ENCODE data around the gene GPATCH8.

Gene GPATCH8

DNA sequence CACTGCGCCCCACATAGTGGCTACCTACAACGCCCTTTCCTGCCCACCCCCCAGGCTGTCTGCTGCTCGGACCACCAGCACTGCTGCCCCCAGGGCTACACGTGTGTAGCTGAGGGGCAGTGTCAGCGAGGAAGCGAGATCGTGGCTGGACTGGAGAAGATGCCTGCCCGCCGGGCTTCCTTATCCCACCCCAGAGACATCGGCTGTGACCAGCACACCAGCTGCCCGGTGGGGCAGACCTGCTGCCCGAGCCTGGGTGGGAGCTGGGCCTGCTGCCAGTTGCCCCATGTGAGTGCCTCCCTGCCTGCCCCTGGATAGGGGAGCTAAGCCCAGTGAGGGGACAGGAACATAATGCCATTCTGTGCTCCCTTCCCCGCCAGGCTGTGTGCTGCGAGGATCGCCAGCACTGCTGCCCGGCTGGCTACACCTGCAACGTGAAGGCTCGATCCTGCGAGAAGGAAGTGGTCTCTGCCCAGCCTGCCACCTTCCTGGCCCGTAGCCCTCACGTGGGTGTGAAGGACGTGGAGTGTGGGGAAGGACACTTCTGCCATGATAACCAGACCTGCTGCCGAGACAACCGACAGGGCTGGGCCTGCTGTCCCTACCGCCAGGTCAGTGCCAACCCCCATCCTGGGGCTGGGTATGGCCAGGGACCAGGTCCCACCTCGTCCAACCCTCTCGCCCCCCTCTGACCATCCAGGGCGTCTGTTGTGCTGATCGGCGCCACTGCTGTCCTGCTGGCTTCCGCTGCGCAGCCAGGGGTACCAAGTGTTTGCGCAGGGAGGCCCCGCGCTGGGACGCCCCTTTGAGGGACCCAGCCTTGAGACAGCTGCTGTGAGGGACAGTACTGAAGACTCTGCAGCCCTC lies 151.0 kb downstream of the GPATCH8 start:
- DNase-seq: no peak

DNA sequence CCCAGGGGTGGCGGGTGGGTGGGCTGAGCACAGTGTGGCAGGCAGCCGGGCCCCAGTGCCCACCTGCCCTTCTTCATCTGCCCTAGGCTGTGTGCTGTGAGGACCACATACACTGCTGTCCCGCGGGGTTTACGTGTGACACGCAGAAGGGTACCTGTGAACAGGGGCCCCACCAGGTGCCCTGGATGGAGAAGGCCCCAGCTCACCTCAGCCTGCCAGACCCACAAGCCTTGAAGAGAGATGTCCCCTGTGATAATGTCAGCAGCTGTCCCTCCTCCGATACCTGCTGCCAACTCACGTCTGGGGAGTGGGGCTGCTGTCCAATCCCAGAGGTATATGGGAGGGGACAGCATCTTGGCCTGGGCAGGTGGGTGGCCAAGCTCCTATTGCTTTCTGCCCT lies 151.7 kb downstream of the GPATCH8 start:
- no peak for DNase-seq

DNA sequence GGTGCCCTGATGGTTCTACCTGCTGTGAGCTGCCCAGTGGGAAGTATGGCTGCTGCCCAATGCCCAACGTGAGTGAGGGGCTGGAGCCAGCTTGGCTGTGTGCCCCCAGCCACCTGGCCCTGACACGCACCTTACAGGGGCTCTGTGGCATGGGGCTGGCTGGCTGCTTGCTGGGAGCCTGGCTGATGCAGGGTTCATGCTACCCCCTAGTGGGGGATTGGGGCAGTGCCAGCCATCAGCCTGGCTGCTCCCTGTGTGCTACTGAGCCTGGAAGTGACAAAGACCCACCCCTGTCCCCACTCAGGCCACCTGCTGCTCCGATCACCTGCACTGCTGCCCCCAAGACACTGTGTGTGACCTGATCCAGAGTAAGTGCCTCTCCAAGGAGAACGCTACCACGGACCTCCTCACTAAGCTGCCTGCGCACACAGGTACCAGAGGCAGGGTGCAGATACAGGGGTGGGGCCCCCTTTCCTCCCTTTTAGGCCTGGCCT lies 152.4 kb downstream of the GPATCH8 start:
- DNase-seq: peak; percentile 44

DNA sequence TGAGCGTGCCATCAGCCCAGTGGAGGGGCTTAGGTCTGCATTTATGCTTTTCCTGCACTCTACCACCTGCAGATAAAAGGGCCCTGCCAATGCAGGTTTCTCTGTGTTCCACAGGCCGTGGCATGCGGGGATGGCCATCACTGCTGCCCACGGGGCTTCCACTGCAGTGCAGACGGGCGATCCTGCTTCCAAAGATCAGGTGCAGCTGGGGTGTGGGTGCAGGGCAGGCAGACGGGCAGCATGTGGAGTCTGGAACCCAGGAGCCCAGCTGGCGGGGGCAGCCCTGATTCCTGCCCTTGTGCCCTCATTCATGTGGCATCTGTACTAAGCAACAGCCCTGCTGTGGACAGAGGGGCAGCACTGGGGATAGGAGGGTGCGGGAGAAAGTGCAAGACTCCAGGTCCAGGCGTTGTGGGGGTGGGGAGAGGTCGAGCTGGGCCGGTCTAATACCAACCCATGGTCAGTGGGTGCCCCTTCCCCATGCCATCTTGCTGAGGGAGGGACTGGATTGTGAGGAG lies 153.6 kb downstream of the GPATCH8 start:
- no peak for DNase-seq

DNA sequence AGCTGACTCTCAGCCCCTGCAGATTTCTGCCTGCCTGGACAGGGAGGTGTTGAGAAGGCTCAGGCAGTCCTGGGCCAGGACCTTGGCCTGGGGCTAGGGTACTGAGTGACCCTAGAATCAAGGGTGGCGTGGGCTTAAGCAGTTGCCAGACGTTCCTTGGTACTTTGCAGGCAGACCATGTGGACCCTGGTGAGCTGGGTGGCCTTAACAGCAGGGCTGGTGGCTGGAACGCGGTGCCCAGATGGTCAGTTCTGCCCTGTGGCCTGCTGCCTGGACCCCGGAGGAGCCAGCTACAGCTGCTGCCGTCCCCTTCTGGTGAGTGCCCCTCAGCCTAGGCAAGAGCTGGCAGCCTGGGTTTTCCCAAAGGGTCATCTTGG lies 154.2 kb downstream of the GPATCH8 start:
- DNase-seq: no peak

DNA sequence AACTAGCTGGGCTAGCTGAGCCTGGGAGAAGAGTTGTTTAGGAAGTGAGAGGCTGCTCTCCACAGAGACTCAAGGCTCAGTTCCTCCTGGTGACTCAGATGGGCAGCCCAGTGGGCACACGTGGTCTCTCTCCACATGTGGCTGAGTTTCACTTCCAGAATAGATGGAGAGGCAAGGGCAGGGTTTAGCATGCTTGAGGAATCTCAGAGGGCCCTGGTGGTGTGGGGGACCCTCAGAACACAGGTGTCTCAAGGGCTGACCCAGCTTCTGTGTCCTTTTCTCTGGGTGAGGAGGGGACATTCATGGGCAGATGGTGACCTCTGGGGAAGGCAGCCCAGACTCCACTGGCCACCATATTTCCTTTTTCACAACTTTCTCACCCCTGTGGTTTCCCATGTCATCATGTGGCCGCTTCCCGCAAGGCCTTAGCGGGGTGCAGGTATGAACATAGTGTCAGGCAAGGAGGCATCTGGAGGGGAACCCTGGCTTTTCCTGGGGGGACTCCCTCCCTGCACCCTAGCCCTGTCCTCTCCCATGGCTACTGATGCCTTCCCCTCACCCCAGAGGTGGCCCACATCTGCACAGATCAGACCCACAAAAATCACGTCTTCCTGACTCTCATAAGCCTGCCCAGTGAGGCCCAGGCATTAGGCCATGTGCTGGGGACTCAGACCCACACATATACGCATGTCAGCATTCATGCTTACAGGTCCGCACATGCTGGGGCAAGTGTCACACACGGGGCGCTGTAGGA lies 154.8 kb downstream of the GPATCH8 start:
- no peak for DNase-seq

Measured in NCI-H146 (cell line).